Measurements from ENCODE around the gene ANAPC2.

- no peak for TF ChIP-seq NFRKB (IDR thresholded peaks at IDR 0.05)
- no peak for TF ChIP-seq BHLHE40 (IDR thresholded peaks at IDR 0.05; ENCODE audit: borderline replicate concordance)
- TF ChIP-seq L3MBTL2 (conservative IDR thresholded peaks at IDR 0.05) = no peak
- no peak for TF ChIP-seq SUZ12 (IDR thresholded peaks at IDR 0.05)
- no peak for TF ChIP-seq SP1 (IDR thresholded peaks at IDR 0.05)
- no peak for TF ChIP-seq HDGF (IDR thresholded peaks at IDR 0.05; ENCODE audit: borderline replicate concordance)
These were observed 17.0 kb downstream of the ANAPC2 start for GRCh38 chr9:137171149-137171900.

Data from HEK293T (cell line).